Measurements from ENCODE around the gene KCNJ14.
"Not testable (repeated sequence)": the region's sequence is repeated elsewhere in the genome, so short reads cannot be mapped to it uniquely, and the experiment has no call there.

Gene KCNJ14

GRCh38 chr19:48473161-48473966 lies 18.0 kb downstream of the KCNJ14 start:
- DNase-seq = no peak

- no peak for DNase-seq
Observed at GRCh38 chr19:48474084-48474592, 18.8 kb downstream of the KCNJ14 start.

GRCh38 chr19:48475369-48476068 lies 20.1 kb downstream of the KCNJ14 start:
- no peak for DNase-seq

GRCh38 chr19:48476176-48476575 lies 20.8 kb downstream of the KCNJ14 start:
- no peak for DNase-seq

DNA sequence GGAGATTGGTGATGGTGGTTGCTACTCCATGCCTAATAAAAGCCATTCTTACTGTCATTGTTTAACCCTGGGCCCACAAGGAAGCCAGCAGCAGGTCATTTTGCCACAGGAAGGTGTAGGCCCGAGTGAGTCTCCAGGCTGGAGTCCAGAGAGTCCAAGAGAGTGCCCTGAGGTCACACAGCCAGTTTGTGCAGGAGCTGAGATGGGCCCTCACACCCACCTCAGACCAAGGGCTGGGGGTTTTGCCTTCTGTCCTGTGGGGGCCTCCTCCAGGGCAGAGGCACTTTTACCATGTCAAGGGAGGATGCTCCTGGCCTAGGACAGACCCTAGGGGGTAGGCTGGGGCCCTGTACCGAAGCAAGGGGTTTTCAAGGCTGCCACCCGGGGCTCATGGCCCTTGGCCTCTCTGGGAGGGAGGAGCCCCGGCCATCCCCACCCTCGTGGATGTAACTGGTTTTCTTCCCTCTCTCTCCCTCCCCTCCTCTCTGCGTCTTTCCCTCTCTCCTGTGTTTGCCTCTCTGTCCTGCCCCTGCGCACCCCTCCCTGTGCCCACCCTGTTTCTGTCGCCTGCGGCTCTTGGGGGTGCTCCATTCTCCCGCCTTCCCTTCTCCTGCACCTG lies 21.8 kb downstream of the KCNJ14 start:
- DNase-seq = no peak

GRCh38 chr19:48477698-48478338 lies 22.4 kb downstream of the KCNJ14 start:
- no peak for DNase-seq

DNA sequence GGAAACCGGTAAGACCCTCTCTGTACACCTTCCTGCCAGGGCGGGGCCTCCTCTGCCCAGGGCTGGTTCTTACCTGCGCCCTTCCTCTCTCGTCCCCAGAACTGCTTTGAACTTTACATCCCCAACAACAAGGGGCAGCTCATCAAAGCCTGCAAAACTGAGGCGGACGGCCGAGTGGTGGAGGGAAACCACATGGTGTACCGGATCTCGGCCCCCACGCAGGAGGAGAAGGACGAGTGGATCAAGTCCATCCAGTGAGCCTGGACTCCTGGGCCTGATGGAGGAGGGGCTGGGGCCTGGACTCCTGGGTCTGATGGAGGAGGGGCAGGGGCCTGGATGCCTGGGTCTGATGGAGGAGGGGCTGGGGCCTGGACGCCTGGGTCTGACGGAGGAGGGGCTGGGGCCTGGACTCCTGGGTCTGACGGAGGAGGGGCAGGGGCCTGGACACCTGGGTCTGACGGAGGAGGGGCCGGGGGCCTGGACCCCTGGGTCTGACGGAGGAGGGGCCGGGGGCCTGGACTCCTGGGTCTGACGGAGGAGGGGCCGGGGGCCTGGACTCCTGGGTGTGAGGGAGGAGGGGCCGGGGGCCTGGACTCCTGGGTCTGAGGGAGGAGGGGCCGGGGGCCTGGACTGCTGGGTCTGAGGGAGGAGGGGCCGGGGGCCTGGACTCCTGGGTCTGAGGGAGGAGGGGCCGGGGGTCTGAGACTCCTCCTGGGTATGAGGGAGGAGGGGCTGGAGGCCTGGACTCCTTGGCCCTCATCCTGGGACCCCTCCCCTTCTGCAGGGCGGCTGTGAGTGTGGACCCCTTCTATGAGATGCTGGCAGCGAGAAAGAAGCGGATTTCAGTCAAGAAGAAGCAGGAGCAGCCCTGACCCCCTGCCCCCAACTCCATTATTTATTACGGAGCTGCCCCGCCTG lies 23.2 kb downstream of the KCNJ14 start:
- DNase-seq = no peak

DNA sequence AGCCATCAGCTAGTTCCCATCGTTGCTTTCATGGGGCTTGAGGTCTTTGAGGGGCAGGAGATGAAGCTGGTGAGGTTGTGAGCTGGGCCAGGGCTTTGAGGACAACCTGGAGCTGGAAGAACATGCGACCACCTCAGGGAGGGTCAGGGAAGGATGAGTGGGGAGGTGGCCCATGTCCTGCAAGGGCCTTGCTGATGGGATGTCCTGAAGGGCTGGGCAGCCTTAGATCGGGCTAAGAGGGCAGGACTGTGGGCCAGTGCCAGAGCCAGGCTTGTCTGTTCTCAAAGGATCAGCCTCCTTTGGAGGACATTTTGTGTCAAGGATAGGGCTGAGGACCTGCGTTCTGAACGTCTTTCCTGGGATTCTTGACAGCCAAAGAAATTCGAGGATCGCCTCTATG lies 24.3 kb downstream of the KCNJ14 start:
- DNase-seq = no peak

GRCh38 chr19:48480183-48480557 lies 24.8 kb downstream of the KCNJ14 start:
- peak in 1 of 2 donors; percentile 30 for DNase-seq

DNA sequence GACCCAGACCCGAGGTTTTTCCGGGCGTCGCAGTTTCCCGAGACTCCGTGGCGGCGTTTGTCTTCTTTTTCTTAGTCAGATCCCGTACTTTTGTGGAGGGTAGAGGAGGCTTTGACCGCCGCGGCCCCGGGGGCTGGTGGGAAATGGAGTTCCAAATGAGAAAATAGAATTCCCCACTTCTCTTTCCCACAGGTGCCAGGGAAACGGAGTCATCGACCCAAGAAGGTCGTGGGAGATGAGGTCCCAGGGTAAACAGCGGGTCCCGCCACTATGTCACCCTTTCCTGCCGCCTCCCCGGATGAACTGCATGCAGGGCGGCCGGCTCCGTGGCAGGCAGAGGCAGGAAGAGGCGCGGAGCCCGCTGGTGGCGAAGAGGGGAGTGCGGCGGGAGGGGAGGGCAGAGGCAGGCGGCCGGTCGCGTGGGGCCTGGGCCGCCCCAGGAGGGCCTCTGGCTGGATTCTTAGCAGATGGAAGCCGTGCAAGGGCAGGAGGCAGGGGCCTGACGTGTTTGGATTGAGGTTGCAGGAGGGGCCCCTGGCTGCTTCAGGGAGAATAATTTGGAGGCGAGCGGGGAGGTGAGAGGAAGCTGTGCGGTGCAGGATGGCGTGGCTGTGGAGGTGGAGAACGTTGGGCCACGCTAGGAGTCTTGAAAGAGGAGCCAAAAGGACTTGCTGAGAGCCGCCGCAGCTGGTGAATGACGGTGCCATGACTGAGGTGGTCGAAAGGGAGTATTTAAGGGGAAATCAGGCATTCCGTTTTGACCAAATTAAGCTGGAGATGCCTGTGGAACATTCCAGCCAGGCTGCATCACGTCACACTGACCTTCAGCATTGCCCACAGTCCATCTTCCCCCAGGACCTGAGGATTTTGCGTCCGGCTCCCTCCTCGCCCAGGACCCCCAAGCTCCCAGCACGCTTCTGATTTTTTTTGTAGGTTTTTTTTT lies 25.5 kb downstream of the KCNJ14 start:
- DNase-seq = peak; percentile 38 to 52

DNA sequence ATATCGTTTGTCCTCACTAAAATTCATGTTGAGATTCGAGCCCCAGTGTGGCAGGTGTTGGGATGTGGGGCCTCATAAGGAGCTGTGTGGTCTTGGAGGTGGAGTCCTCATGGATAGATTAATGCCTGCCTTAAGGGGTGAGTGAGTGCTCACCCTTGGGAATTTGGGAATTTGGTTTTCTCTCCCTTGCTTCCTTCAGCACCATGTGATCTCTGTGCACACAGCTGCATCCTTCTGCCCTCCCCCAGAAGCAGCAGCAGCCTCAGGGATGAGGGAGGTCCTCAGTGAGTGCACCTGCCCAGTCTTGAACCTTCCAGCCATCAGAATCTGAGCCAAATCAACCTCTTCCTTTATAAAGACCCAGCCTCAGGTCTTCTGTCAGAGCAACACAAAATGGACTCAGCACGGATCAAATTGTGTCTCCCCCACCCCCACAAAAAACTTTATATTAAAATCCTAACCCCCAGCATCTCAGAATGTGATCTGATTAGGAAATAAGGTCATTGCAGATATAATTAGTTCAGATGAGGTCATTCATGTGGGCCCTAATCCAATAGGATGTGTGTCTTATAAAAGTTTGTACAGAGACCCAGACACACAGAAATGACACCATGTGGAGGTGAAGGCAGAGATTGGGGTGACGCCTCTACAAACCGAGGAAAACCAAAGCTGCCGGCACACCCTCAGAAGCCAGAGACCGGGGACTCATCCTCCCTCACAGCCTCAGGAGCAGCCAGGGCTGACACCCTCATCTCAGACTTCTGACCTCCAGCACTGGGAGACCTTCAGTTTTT lies 26.7 kb downstream of the KCNJ14 start:
- DNase-seq = no peak

DNA sequence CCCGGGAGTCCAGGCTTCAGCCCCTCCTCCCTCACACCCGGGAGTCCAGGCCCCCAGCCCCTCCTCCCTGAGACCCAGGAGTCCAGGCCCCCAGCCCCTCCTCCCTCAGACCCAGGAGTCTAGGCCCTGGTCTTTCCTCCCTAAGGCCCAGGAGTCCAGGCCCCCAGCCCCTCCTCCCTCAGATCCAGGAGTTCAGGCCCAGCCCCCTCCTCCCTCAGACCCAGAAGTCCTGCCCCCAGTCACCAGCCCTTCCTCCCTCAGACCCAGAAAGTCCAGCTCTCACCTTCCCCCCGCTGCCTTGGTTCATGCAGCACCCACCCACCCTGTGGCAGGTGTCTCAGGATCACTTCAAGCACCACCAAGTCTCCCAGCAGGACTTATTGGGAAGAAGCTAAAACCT lies 27.9 kb downstream of the KCNJ14 start:
- DNase-seq = no peak

- no peak for DNase-seq
Observed at GRCh38 chr19:48484247-48484893, 29.0 kb downstream of the KCNJ14 start.

GRCh38 chr19:48484931-48485612 lies 29.7 kb downstream of the KCNJ14 start:
- no peak for DNase-seq

GRCh38 chr19:48486706-48487105 lies 31.3 kb downstream of the KCNJ14 start:
- not testable (repeated sequence) for DNase-seq

DNA sequence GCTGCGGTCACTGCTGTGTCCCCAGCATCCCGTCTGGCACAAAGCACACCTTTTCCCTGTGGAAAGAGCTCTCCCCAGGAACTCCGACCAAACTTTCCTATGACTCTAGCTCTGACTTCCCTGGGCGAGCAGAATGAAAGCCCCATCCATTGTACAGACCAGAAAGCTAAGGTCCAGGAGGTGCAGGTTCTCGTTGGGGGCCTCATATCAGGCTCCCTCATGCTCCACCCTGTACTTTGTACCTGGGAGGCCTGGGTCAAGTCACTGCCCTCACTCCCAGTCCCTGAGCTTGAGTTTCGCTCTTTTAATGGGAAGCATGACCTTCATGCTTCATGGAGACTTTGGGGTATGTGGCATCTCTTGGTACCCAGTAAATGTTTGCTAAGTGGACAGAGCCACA lies 32.2 kb downstream of the KCNJ14 start:
- no peak for DNase-seq

- DNase-seq = no peak
Observed at GRCh38 chr19:48487948-48488347, 32.6 kb downstream of the KCNJ14 start.

DNA sequence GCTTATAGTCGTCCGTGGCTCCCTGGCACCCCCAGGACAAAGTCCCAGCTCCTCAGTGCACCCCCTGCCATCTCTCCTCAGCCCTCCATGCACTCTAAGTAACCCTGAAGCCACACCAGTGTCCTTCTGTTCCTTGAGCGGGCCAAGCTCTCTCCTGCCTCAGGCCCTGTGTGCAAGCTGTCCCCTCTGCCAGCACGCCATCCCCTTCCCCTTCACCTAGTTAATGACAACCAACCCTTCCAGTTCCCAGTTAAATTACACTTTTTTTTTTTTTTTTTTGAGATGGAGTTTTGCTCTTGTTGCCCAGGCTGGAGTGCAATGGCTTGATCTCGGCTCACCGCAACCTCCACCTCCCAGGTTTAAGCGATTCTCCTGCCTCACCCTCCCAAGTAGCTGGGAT lies 33.1 kb downstream of the KCNJ14 start:
- not testable (repeated sequence) for DNase-seq
